GM12872 (cell line): Measurements from ENCODE around the gene ASCL2.

ENCODE experiments used
- CTCF ChIP-seq: IDR thresholded peaks from 3 replicates; pipeline ENCODE4 v1.5.1; 2011; ENCODE audit warnings: low read depth, mild to moderate bottlenecking, low read length, moderate library complexity; ENCODE audit not compliant: insufficient read depth

Gene ASCL2, protein sequence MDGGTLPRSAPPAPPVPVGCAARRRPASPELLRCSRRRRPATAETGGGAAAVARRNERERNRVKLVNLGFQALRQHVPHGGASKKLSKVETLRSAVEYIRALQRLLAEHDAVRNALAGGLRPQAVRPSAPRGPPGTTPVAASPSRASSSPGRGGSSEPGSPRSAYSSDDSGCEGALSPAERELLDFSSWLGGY

DNA sequence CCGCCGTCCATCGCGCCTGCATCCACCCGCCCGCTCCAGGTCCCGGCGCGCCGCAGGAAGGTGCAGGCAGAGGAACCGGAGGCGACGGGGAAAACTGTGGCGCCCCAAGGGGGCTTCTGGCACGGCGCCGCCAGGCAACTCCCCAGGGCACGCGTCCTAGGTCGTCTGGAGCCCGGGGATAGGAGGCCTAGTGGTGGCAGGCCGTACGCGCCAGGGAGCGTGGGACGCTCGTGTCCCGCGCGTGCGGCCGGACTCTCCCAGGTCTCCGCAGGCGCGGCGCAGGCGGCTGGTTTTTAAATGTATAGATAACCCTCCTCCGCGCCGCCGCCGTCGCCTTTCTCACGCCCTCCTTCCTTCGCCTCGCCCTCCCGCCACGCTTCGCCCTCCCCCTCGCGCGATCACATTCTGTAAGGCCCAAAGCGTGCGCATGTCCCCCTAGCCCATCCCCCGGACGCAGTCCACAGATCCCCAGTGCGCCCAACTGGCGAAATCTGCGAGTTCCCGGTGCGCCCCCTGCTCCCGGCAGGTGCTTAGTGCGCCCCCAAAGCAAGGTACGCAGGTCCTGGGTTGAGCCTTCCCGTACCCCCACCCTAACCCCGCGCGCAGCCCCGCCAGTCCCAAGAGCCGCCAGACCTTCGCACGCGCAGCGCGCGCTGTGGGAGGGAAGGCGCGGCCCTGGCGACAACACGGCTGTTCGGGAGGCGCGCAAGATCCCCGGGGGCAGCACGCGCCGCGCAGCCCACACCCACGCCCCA is at the start of gene ASCL2:
ASCL2 (minus strand) TSS at position 267 of the 755 bp plus-strand sequence; CDS start at position 11, 256 bp downstream.
- no peak for TF ChIP-seq CTCF

DNA sequence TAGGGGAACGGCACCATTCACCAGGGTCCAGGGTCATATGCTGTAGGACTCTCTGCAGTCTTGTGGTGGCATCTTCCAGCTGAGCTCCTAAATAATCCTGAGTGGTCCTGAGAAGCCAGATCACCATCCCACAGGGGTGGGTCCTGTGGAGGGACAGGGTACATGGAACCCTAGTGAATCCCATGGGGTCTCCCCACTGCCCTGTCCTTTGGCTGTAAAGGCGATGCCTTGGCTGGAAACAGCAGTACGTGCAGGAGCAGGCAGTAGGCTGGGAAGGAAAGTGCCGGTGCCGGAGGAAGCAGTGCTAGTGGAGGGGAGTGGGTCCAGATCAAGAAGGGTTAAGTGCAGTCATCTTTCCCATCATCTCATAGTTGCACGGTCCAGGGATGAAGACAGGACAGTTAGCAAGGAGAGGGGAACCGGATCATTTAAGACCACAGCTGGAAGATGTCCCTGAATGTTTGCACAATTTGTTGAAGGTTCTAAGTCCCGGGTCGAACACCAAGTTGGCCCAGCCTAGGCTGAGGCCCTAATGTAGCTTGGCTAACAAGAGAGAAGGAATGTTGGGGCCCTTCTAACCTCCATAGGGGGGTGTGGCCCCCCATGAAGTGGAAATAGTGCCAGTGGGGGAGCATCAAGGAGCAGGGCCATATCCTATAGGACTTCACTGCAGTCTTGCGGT is 49.5 kb upstream of the ASCL2 start:
- TF ChIP-seq CTCF: no peak

GRCh38 chr11:2318707-2319106 is 48.3 kb upstream of the ASCL2 start:
- no peak for TF ChIP-seq CTCF

GRCh38 chr11:2318123-2318522 is 47.7 kb upstream of the ASCL2 start:
- no peak for TF ChIP-seq CTCF

GRCh38 chr11:2317354-2318050 is 47.1 kb upstream of the ASCL2 start:
- no peak for TF ChIP-seq CTCF

DNA sequence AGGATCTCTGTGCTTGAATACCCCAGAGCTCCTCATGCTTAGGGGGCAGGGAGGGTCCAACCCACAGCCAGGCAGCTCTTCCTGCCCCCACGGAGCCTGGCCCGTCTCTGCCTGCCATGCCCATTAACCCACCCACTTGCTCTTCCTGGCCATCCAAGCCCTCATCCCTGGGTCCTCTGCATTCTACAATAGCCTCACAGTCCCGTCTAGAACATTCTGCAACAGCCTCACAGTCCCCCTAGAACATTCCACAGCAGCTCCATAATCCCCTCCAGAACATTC is 46.5 kb upstream of the ASCL2 start:
- no peak for TF ChIP-seq CTCF

- TF ChIP-seq CTCF: no peak
These were observed 46.0 kb upstream of the ASCL2 start for GRCh38 chr11:2316169-2316962.
